GM12864 (cell line): Measurements from ENCODE around the gene SERTAD2.
A peak's percentile ranks its signal among the peaks of the same experiment; 100 is the strongest.

Experiments
- DNase-seq: peaks from one replicate; pipeline ENCODE4 v3.0.0-alpha.2; 2011; ENCODE audit warnings: low read depth
- H3K4me3 ChIP-seq: 2 replicates; pipeline ENCODE4 v1.5.1; 2011; ENCODE audit warnings: mild to moderate bottlenecking, low read depth, low read length, control low read depth
- CTCF ChIP-seq: IDR thresholded peaks from 2 replicates; pipeline ENCODE4 v1.5.1; 2011; ENCODE audit warnings: low read depth, mild to moderate bottlenecking, moderate library complexity, low read length, control low read depth, inconsistent platforms; ENCODE audit errors: missing control alignments

The SERTAD2 gene

DNA sequence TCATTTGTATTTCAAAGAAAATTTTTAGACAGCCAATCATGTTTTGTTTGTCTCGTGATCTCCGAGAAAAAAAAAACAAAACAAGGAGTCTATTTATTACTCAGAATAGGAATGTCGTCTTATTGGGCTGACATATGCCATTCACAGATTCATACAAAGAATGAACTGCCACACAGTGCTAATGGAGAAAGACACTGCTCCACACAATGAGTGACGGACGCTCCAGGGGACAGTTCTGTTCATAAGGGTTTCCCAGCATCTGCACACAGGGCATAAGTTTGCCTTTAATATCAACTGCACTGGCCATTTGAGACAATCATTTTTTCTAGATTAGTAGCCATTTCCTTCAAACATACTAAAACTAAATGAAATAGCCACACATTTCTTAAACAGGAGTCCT lies 3.4 kb downstream of the SERTAD2 start:
- TF ChIP-seq CTCF, result no peak
- no peak for DNase-seq
- no peak overlapping the region; the same call in 1 of the 2 replicates for H3K4me3 ChIP-seq

DNA sequence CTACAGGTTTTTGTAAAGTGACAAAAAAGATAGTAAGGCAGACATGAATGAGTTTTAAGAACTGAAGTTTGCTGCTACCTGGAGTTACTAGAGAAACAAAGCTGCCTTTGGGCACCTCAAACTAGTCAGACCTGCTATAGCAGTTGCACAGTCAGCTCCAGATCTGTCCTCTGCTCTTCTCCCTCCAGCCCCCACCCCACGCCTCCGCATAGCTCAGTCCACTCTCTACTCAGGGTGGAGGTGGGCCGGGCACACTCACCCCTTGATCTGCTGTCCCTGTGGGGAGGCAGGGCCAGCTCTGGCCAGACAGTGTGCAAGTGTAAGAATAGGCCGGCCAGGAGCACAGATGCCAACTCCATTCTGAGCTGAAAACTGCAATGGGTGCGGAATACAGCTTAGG lies 4.1 kb downstream of the SERTAD2 start:
- H3K4me3 ChIP-seq, result no peak overlapping the region; the same call in 1 of the 2 replicates
- DNase-seq, result no peak
- no peak for TF ChIP-seq CTCF

DNA sequence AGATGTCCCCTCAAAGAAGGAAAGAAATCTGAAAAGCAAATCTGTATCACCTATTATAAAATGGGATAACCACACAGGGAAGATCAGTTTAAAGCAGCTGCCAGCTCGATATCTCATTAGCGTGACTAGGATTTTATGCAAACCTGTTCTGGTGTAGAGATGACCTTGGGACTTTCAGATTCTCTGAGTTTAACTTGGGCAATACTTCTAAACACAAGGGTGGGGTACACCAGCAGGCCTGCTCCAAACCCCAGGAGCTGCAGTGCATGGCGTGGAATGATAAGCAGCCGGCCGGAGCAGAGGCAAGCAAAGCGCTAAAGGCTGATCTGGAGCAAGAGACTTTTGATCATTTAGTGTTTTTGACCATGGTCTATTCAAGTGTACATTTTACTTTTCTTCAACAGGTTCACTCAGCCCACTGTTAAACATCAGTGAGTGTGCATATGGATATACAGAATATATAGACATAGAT lies 4.7 kb downstream of the SERTAD2 start:
- DNase-seq, result no peak
- no peak for TF ChIP-seq CTCF
- H3K4me3 ChIP-seq, result no peak overlapping the region; the same call in 1 of the 2 replicates

DNA sequence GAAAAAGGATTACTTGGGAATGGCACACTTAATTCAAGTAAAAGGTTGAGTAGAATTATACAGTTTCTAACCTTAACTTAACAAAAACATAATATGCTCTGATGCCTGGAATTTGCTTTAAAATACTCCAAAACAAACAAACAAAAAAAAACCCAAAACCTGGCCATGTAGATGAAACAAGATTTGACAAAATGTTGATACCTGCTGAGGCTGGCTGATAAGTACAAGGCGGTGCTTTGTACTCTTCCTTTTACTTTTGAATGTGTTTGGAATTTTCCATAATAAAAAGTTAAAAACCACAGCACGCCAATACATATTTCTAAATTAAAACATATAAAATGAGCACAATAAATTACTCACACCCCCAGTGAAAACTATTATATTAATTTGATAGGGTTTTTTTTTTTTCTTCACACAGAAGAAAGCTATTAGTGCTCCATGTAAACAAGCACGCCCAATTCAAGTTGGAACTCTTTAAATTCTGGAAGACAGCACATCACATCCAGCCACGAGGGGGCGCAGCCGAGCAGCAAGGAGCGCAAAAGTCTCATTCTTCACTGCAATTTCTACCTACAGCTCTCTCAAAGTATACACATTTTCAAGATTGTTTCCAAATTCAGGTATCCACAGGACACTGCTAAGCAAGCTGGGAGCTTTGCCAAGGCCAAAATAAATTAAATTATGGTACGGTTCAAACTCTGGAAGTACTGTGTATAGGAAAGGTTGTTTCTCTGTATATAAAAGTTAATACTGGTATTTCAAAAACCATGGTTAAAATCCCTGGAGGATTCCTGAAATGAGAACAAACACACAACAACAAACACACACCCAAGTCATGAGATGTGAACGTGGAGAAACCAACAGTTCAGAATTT lies 7.5 kb downstream of the SERTAD2 start:
- DNase-seq, result peak; percentile 61
- no peak overlapping the region; the same call in 1 of the 2 replicates for H3K4me3 ChIP-seq
- peak; percentile 88 for TF ChIP-seq CTCF

GRCh38 chr2:64644458-64645382 lies 9.0 kb downstream of the SERTAD2 start:
- no peak for TF ChIP-seq CTCF
- peak; percentile 66 for DNase-seq
- H3K4me3 ChIP-seq, result peak overlapping the region; percentile 56

- DNase-seq, result no peak
- H3K4me3 ChIP-seq, result peak overlapping the region; percentile 56
- TF ChIP-seq CTCF, result no peak
Measured at GRCh38 chr2:64643838-64644457, 9.8 kb downstream of the SERTAD2 start.
